Choroid plexus epithelial cell (primary cell): ENCODE data around the gene WWOX.

Experiments
- DNase-seq: peaks from one replicate; pipeline ENCODE4 v3.0.0-alpha.2; 2010; ENCODE audit warnings: low read depth
- H3K4me3 ChIP-seq: 2 replicates; pipeline ENCODE4 v1.5.1; 2011; ENCODE audit warnings: low read depth, mild to moderate bottlenecking, control low read depth, low read length, moderate library complexity
- TF ChIP-seq, protein P1 (sequence below): conservative IDR thresholded peaks from 2 replicates; pipeline ENCODE4 v1.5.1; 2011; ENCODE audit warnings: low read depth, mild to moderate bottlenecking, control low read depth, inconsistent platforms, low read length, moderate library complexity

The WWOX gene

GRCh38 chr16:78931678-78932077 lies 832.2 kb downstream of the WWOX start:
- H3K4me3 ChIP-seq = no peak overlapping the region
- DNase-seq = no peak
- TF ChIP-seq, protein P1, sequence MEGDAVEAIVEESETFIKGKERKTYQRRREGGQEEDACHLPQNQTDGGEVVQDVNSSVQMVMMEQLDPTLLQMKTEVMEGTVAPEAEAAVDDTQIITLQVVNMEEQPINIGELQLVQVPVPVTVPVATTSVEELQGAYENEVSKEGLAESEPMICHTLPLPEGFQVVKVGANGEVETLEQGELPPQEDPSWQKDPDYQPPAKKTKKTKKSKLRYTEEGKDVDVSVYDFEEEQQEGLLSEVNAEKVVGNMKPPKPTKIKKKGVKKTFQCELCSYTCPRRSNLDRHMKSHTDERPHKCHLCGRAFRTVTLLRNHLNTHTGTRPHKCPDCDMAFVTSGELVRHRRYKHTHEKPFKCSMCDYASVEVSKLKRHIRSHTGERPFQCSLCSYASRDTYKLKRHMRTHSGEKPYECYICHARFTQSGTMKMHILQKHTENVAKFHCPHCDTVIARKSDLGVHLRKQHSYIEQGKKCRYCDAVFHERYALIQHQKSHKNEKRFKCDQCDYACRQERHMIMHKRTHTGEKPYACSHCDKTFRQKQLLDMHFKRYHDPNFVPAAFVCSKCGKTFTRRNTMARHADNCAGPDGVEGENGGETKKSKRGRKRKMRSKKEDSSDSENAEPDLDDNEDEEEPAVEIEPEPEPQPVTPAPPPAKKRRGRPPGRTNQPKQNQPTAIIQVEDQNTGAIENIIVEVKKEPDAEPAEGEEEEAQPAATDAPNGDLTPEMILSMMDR = no peak

- H3K4me3 ChIP-seq = no peak overlapping the region
- DNase-seq = no peak
- TF ChIP-seq, protein P1 = no peak
These were observed 833.0 kb downstream of the WWOX start for GRCh38 chr16:78932355-78932943.

DNA sequence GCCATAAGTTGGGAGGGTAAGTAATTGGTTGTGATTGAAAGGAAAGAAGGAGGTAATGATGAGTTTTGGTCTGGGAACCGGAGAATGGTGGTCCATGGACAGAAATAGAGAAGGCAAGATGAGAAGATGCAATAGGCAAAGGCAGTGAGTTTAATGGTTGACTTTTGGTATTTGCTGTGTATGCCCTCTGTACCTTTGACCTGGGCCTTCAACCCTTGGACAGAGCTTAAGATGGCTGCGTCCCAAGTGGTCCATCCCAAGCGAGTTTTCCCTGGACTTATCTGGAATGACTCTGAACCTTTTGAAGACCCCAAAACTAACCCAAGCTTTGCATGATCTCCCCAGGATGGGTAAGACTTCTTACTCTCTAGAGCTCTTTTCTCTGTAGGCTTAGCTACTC lies 836.6 kb downstream of the WWOX start:
- no peak overlapping the region for H3K4me3 ChIP-seq
- DNase-seq = no peak
- TF ChIP-seq, protein P1 = no peak

DNA sequence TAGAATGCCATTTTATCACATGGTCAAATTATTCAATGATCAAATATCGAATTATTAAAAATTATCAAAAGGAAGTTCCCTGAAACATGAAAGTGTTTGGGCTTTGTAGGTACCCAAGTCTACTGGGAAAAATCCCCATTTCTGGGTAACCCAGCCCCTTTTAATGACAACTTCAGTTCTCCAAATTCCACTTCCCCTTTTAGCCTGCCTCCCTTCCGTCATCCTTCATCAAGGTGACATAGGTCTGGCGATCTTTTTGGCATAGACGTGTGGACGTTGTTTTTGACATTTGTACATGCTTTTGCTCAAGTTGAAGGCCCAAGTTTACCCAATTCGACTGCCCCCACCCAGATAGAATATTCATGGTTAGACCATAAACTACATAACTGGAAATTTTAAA lies 840.1 kb downstream of the WWOX start:
- DNase-seq = no peak
- H3K4me3 ChIP-seq = no peak overlapping the region
- TF ChIP-seq, protein P1 = no peak

- no peak overlapping the region for H3K4me3 ChIP-seq
- TF ChIP-seq, protein P1 = no peak
- DNase-seq = no peak
These were observed 843.3 kb downstream of the WWOX start for GRCh38 chr16:78942625-78943245.

GRCh38 chr16:78945336-78945735 lies 845.9 kb downstream of the WWOX start:
- TF ChIP-seq, protein P1 = no peak
- DNase-seq = no peak
- no peak overlapping the region for H3K4me3 ChIP-seq

DNA sequence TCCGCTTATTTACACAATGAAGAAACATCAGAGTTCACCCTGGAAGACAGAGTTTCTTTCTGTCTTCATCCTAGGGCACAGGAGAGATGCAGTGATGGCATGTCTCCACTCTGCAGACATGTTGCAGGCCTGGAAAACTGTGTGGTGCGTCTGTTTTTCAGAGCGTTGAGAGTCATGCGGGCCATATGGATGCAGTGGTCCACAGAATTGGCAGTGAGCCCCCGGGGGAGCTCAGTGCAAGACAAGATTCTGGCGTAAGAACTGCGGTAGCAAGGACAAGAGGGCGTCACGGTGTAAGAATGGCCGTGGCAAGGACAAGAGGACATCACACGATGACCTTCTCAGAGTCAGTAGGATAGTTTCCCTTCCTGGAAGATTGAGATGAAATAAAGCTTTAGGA lies 847.1 kb downstream of the WWOX start:
- TF ChIP-seq, protein P1 = no peak
- DNase-seq = no peak
- no peak overlapping the region for H3K4me3 ChIP-seq
